HL-60 (cell line): Measurements from ENCODE around the gene PTPRT.

ENCODE experiments used
- DNase-seq, 2 experiments: peaks; one replicate each; pipeline ENCODE4 v3.0.0-alpha.2; 2010 to 2020; ENCODE audit warnings: low read depth in 1 of 2, low spot score in 1 of 2
- H3K27ac ChIP-seq: fragments of 250-450 bp; sonication (Bioruptor Pico); replicated peaks from 2 replicates; pipeline ENCODE4 v1.5.1; 2020; ENCODE audit warnings: mild to moderate bottlenecking, moderate library complexity
- H3K27me3 ChIP-seq: fragments of 250-450 bp; sonication (Bioruptor Pico); 2 replicates; pipeline ENCODE4 v1.5.1; 2021; ENCODE audit warnings: mild to moderate bottlenecking, moderate library complexity; ENCODE audit not compliant: insufficient read depth, poor library complexity, severe bottlenecking
- H3K4me3 ChIP-seq: replicated peaks from 2 replicates; pipeline ENCODE4 v1.5.1; 2011; ENCODE audit warnings: mild to moderate bottlenecking, control low read depth, low read length; ENCODE audit not compliant: insufficient read depth
- CTCF ChIP-seq: IDR thresholded peaks from one replicate; pipeline ENCODE4 v1.5.1; 2011; ENCODE audit warnings: low read length, control low read depth, inconsistent platforms; ENCODE audit not compliant: insufficient read depth
- GABPA ChIP-seq: IDR thresholded peaks from 2 replicates; pipeline ENCODE4 v1.6.1; 2012; ENCODE audit warnings: low read depth
- POLR2AphosphoS5 ChIP-seq: IDR thresholded peaks from 2 replicates; pipeline ENCODE4 v1.6.1; 2012; ENCODE audit warnings: low read depth
- REST ChIP-seq: IDR thresholded peaks from 2 replicates; pipeline ENCODE4 v1.6.1; 2012; ENCODE audit warnings: low read depth; ENCODE audit not compliant: insufficient replicate concordance
- SPI1 ChIP-seq: IDR thresholded peaks from 2 replicates; pipeline ENCODE4 v1.6.1; 2012; ENCODE audit warnings: low read depth, mild to moderate bottlenecking, borderline replicate concordance

The PTPRT gene

GRCh38 chr20:42361402-42361970, 828.2 kb downstream of the PTPRT start:
- TF ChIP-seq CTCF (no peak), GABPA (no peak), REST (no peak), POLR2AphosphoS5 (no peak), SPI1 (no peak)
- DNase-seq = no peak
- H3K27ac ChIP-seq = no peak overlapping the region
- H3K4me3 ChIP-seq = no peak overlapping the region
- no peaks in the 10 kb centered on the region for H3K27me3 ChIP-seq

- Histone ChIP-seq H3K27me3 (no peaks in the 10 kb centered on the region), H3K27ac (no peak overlapping the region), H3K4me3 (no peak overlapping the region)
- no peak for DNase-seq
- TF ChIP-seq REST (no peak), SPI1 (no peak), GABPA (no peak)
Measured at GRCh38 chr20:42360621-42361020, 829.1 kb downstream of the PTPRT start.

- TF ChIP-seq REST (no peak), POLR2AphosphoS5 (no peak), CTCF (no peak), GABPA (no peak), SPI1 (no peak)
- H3K27ac ChIP-seq = no peak overlapping the region
- no peak for DNase-seq
- H3K4me3 ChIP-seq = no peak overlapping the region
- H3K27me3 ChIP-seq = no peaks in the 10 kb centered on the region
Measured at GRCh38 chr20:42359617-42360016, 830.1 kb downstream of the PTPRT start.

GRCh38 chr20:42352096-42352495, 837.6 kb downstream of the PTPRT start:
- no peak overlapping the region for H3K4me3 ChIP-seq
- TF ChIP-seq CTCF = no peak
- no peak for TF ChIP-seq POLR2AphosphoS5
- no peak for TF ChIP-seq REST
- no peak for TF ChIP-seq SPI1
- no peak for TF ChIP-seq GABPA
- DNase-seq = no peak
- H3K27ac ChIP-seq = no peak overlapping the region
- no peaks in the 10 kb centered on the region for H3K27me3 ChIP-seq
